Tibial nerve (tissue), 3 donors: ENCODE results near the gene TMC3.

Source experiments
- CTCF ChIP-seq, 5 experiments: fragments of 200-600 bp in 3 of 5; fragments of 450-650 bp in 2 of 5; sonication (generic) in 3 of 5; IDR thresholded peaks; one replicate each; pipeline ENCODE4 v1.5.1; 2016 to 2019; ENCODE audit warnings: antibody characterized with exemption in 5 of 5, mild to moderate bottlenecking in 3 of 5, moderate library complexity in 2 of 5
- POLR2A ChIP-seq, 2 donors: fragments of 450-650 bp; IDR thresholded peaks; one replicate each; pipeline ENCODE4 v1.6.1; 2017; ENCODE audit warnings: antibody characterized with exemption in 2 of 2, mild to moderate bottlenecking in 2 of 2, moderate library complexity in 2 of 2

GRCh38 chr15:81378443-81378842, 4.4 kb upstream of the TMC3 start:
- TF ChIP-seq CTCF (IDR thresholded peaks at IDR 0.05) (no peak), POLR2A (IDR thresholded peaks at IDR 0.05) (no peak)
